HG02981 (cell line): ENCODE data around the gene SPDL1.

ENCODE experiments used
- ATAC-seq: cut with Tn5 transposase; IDR thresholded peaks from one replicate; pipeline ENCODE4 v1.9.1; 2021; ENCODE audit warnings: mild to moderate bottlenecking, moderate library complexity; ENCODE audit not compliant: unreplicated experiment

Gene SPDL1, protein sequence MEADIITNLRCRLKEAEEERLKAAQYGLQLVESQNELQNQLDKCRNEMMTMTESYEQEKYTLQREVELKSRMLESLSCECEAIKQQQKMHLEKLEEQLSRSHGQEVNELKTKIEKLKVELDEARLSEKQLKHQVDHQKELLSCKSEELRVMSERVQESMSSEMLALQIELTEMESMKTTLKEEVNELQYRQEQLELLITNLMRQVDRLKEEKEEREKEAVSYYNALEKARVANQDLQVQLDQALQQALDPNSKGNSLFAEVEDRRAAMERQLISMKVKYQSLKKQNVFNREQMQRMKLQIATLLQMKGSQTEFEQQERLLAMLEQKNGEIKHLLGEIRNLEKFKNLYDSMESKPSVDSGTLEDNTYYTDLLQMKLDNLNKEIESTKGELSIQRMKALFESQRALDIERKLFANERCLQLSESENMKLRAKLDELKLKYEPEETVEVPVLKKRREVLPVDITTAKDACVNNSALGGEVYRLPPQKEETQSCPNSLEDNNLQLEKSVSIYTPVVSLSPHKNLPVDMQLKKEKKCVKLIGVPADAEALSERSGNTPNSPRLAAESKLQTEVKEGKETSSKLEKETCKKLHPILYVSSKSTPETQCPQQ

DNA sequence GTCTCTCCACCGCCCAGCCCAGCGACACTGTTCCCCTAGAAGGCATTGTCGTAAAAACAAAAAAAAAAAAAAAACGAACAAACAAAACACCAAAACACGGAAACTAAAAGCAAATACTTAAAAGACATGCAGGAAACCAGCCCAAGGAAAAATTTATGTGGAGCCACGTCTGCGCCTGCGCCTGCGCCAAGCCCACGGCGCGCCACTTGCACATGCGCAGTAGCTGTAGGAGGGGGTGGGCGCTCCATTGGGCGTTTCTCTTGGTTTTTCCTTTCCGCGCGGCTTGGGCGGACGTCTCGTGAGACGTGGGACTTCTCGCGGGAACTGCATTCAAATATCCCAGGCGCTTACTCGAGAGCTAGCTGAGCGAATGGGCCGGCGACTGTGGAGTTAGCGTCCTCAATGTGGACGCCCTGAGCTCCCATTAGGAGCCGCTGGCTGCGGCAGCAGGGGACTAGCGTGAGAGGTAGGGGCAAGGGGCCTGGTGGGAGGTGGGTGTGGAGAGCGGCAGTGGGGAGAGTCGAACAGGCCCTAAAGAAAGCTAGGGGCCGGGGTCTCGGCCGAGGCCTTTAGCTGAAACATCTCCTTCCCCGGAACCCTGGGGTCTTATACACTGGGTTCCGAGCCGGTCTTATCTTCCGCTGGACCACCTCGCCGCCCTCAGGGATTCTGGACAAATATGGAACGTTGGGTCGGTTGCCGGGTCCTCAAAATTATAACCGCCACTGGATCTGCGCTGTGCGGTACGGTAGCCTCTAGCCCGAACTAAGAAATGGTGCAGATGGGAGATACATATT lies at the start of gene SPDL1:
Gene SPDL1 (plus strand): TSS at position 350 of the 797 bp plus-strand sequence. CDS start 4,644 bp downstream, outside the sequence.
- peak; percentile 86 for ATAC-seq

DNA sequence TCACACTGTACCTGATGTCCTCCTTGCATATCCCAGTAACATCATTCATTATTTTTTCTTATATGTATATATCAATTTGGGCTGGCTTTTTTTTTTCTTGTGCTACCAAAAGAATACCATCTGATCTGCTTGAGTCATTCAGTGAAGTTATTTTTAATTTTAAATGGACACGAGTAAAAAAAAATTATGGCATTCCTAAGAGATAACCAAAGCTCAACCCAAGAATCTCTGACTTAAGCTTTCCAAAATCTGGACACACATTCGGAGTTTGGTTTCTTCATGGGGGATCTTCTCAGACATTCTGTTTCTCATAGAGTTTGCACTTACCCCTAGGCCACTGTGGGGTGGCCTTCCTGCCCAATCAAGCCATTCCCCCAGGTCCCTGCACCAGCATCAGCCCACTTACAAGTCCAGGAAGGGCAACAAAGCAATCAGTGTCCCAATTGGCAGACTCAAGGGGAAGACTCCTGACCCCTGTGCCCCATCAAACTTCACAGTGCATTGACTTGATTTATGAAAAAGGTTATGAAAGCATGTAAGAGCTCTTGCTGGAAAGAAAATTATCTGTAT lies 49.2 kb upstream of the SPDL1 start:
- ATAC-seq = no peak

DNA sequence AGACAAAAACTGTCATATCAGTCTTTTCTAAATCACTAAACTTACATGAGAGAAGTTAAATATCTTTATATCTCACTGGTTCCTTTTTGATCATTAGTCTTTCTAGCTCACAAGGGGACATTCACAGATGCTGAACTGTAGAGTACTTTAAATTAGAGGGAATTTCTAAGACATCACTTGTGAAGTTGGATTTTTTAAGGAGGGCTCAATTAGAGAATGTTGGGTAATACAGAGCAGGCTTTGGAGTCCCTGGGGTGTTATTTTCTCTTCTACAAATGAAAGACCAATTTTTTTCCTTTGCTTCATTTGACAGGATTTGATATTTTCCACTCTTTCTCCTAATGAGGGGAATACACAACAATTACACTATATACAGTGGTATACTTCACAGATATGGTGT lies 48.6 kb upstream of the SPDL1 start:
- no peak for ATAC-seq

DNA sequence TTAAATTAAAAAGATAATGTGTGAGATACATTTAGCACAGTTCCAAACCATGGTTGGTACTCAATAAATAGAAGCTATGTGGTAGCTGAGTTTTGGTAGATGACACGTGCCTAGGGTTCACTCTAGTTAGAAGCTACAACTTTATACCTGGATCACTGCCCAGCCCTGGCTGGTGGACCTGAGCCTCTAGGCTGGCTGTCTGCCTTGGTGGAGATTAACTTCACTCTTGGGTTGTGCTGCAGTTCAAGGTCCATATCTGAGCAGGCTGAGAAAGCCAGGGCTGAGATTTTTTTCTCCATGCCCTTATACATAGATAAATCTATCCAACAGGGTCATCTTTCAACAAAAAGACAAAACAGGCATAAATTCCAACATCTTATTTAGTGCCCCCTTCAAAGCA lies 44.6 kb upstream of the SPDL1 start:
- no peak for ATAC-seq

DNA sequence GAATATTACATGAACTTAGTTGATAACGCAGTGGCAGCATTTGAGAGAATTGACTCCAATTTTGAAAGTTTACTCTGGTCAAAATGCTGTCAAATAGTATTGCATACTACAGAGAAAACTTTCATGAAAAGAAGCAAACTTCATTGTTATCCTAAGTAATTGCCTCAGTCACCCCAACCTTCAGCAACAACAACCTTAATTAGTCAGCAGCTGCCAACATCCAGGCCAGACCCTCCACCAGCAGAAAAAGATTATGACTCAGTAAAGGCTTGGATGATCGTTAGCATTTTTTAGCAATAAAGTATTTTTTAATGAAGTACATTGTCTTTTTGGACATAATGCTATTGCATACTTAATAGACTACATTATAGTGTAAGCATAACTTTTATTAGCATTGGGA lies 40.8 kb upstream of the SPDL1 start:
- ATAC-seq = no peak

DNA sequence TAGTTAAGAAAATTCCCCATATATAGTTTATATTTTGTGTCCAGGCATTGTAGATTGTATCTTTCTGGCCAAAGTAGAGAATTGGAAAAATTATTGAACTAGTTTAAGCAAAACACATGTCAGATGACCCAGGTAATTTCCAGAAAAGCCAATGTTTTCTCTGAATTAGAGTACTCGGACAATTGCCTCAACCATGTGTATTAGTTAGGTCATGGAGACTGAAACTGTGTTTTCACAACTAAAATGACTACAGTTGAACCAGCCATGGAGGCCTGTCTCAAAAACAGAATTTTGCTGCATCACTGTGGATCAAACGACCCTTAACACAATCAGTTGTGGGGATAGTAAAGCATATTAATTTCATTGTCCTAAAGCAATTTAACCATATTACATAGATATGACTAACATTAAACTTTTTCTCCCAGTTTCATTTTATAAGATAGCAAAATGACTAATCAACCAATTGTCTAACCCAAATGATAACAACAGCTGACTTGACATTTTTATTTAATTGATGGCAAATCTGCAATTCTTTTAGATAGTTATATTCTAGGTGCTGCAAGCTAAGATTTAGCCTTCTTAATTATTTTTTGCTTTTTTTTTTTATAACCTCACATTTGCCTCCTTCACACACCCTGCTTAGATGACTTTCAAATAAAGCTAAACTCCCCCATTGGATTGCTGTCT lies 39.2 kb upstream of the SPDL1 start:
- ATAC-seq = no peak

DNA sequence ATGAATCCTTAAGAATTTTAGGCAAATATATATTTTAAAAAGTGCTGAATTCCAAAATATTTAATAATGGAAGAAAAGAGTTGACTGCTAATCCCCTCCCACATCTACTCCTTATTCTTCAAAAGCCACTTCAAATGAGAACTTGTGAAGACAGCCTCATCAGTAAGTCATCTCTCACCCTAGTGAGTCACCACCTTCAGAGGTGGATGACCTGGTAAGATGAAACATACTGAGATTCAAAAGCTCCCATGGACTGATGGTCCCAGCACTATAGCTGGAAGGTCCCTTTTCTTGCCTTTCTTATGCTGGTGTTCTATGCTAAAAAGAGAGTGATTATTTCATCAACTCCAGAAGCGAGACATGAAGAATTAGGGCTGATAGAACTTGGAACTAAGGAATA lies 37.8 kb upstream of the SPDL1 start:
- no peak for ATAC-seq

DNA sequence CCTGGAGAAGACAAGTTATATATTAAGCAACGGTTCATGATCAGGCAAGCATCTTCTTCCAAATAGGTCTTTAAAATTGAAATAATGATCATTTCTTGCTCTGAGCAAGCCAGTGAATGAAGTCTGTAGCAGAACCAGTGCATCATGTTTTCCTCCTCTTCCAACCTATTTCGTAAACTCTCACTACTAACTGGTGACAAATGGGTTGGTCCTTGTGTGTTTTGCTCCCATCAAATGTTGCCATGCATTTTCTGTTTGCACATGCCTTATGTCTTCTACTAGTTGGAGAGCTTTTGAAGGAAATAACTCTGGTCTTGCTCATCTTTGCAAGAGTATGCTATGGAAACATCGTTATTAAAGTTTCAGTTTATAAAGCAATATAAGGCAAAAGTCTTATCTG lies 37.2 kb upstream of the SPDL1 start:
- ATAC-seq = no peak

DNA sequence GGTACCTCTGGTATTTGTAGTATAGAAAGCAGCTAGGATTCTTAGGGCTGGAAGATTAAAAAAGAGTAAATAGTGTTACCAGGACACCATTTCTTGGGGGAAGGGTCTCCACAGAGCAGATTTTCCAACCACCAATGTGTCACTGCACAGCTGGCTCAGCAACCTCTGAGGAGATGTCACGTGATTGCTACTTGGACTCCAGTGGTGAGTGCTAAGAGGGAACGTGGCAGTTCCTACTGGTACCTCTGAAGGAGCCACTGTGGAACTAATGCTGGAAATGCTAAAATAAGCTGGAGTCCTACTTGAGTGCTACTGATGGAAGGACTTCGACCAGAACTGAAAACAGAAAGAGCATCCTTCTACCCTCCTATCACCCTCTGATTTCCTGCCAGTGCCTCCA lies 36.1 kb upstream of the SPDL1 start:
- no peak for ATAC-seq

DNA sequence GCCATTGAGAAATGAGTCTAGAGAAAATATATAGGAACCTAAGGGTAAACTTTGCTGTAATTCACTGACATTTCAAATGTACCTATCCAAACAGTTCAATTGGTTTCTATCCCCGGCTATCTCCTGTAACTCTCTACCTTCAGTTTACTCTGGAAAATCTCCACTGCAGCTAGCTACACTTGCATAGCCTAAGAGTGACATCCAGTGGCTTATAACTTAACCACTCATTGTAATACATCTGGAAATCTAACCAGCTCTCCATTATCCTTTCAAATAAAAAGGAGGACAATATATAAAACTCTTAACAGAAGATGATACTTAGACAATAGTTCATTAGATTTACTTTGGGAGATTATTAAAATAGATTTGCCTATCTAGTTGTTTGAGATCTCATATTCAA lies 35.3 kb upstream of the SPDL1 start:
- ATAC-seq = no peak

DNA sequence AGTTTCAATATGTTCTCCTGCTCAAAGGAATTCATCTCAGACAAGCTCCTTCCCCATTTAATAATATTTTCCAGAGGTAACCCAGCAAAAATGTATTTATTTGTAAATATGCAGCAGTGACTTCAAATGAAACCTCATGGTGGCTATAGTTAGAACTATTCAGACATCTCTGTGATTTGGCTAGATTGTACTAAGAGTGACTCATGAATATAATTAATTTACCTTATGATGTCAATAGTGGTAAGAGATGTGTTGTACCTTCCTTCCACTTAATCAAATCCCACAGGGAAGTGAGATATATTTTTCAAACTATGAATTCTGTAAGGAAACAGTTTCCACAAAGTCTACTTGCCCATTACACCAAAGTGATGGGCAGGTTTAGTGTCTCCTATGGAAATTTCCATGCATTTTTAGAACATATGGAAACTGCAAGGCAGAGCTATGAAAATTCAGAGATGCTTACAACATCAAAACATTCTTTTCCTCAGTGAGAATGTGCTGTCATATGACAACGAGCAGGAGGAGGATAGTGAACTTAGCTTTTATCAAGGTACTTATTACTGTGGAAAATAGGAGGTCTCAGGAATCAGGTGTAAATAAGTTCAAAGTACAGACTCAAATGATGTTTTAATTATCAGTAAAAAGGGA lies 34.0 kb upstream of the SPDL1 start:
- no peak for ATAC-seq

DNA sequence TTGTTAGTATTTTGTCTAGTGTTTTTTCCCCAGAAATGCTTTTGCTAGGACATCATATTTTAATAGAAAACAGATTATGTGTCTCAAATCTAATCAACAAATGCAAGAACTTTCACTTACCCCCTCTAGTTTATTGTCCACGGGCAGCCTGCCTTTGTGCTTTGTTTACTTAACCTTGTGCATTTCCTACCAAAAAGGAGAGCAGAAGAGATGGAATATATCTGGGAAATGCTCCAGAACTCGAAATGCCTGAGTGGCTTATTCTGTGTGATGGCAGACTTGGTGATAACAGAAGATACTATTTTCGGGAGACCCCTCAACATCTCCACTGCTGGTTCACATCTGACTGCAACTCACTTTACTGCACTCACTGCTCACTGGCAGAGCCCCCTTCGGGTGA lies 33.3 kb upstream of the SPDL1 start:
- no peak for ATAC-seq

DNA sequence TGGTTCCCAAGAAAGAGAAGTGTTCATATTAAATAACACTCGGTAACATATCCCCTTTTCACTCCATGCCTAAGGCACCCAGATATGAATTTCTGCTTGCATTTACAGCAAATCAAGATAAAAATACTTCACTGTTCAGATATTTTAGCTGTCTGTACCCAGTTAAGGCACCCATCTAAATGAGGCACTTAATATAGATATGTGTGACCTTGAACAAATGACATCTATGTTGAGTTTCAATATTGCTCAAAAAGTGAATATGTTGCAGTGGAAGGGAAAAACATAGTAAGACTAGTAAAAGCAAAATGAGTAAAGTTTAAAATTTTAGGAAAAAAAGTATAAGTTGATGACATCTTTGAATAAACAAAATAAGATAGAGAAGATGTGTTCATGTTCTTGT lies 32.4 kb upstream of the SPDL1 start:
- no peak for ATAC-seq

DNA sequence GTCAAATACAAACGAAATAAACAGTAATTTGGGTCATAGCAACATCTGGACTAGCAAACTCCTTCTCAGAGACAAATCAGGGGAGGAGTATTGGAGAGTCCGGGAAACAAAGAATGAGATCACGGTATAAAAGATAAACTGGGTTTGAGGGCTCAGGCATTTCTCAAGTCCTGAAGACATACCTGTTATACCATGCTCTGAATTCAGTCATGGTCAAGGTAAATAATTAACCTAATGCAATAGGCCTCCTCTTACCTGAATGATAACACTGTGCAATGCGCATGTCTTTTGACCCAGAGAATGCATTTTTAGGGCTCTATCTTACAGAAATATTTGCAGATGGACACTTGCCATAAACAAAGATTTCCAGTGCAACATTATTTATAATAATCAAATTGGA lies 31.9 kb upstream of the SPDL1 start:
- ATAC-seq = no peak

DNA sequence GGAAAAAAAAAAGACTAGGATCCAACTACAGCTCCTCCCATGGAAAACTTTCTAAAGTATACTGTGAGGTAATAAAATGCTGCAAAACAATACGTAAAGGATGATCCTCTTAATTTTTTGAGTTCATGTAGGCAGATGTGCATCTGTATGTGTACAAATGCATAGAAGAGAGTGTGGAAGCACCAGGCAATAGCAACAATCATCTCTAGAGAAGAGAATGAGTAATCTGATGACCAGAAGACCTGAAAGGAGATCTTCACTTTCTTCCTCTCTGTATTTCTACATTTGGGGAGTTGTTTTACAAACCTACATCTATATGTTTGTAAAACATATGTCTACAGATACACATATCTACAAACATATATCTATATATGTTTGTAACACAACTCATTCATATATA lies 29.3 kb upstream of the SPDL1 start:
- ATAC-seq = no peak

DNA sequence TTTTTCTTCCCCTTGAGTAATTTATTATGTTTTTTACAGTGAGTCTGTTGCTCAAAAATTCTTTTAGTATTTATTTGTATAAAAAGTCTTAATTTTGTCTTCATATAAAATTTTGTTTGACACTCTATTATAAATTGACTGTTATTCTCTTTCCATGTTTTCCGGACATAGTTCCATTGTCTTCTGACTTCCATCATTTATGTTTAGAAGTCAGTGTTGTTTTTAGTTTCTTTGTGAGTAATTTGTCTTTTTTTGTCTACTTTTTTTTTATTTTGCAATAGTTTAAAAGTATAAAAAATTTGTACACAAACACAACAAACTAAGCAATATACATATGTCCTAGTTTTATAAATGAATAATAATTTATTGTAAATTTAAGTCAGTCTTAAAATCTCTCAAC lies 25.7 kb upstream of the SPDL1 start:
- no peak for ATAC-seq

DNA sequence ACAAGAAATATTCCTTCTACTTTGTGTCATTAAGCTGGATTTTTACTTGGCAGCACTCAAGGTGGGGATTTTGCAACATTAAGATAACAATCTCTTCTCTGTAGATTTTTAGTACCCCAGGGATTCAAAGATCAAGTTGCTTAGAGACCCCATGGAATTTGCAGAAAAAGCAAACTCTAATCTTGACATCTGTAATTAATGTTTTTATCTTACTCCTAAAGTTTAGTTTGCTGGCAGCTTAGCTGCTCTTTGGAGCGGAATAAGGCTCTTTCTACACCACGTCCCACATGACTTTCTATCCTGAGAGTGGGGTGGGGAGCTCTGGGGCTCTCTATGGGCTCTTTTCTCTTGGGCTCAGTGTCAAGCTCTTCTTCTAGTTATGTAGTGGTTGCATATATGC lies 21.7 kb upstream of the SPDL1 start:
- no peak for ATAC-seq

DNA sequence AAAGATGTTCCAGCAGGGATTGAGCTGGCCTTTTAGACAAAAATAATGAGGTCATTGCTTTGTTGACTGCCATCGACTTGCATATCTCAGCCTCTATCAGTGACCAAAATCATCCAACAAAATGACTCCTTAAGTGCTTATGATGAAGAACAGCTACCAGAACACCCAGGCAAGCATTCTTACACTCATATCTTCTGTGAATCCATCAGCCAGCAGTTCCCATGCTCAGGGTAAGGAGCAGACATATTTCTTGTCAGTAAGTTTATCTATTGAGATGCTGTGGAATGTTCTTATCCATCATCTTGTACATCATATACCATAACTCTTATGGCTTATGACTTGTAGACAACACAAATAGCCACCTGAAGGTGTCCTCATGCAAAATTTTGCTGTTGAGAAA lies 20.2 kb upstream of the SPDL1 start:
- no peak for ATAC-seq

DNA sequence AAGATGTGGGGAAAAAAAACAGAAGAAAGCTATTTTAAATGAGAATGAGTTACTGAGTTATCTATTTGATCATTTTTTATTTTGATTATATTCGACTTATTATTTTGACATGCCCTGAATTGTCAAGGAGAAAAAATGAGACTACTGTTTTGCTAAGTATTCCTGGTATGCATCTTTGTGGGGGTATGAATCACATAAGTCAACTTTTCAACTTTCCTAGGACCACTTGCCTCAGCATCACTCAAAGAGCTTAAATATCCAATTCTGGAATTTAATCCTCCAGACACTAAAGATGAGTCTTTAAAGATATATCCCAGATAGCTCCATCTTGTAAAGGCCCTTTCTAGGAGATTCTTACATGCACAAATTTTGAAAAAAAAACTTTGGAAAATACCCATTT lies 17.4 kb upstream of the SPDL1 start:
- no peak for ATAC-seq

DNA sequence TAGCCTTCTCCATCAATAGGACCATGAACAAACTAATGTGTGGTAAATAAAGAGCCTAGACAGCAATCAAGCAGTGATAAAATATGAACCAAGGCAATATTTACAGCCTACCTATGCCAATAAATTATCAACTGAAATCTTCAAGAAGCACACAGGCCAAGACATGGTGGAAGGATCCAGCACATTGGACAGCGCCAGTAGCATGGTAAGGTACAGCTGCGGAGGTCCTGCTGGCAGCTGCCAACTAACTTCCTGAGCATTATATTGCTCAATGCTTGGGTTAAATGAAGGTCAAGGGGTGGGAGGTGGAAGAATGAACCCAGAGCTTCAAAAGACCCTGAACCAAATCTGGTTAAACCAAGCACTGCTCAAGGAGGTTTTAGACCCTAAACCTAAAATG lies 16.5 kb upstream of the SPDL1 start:
- ATAC-seq = no peak

DNA sequence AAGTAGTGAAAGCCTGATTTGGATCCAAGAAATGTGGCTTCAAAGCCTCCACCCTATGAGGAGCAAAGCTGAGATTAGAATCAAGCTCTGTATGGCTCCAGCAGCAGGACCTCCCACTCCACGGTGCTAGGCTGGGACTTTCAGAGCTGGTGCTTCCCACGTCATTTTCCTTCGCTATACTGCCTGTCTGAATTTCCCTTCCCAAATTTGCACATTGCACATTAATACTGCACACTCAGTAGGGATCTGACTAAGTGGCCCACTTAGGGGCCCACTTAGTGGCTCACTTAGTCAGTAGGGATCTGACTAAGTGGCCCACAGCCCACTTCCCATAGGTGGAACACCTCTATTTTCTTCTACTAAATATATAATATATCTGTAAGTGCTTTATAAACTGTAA lies 14.1 kb upstream of the SPDL1 start:
- ATAC-seq = no peak
